Dermis microvascular lymphatic vessel endothelial cell (primary cell): ENCODE results near the gene GALNT18. TPM values are rescaled to one million over a fixed set of nuclear protein-coding genes. Genes with fewer than 3 reads are reported as not detected.

Source experiments
- DNase-seq, 2 donors: peaks; one replicate each; pipeline versions ENCODE4 v3.0.0 to v3.0.0-alpha.2; 2010; ENCODE audit warnings: low read depth in 2 of 2
- total RNA-seq: library from RNA; depleted of rRNA; stranded (reverse); fragments of >200 nt; gene quantifications from 2 replicates; pipeline ENCODE4 v1.2.1, GENCODE V29; 2014

Gene GALNT18
- total RNA-seq, 1 donor from 2014 or later: 81.3 TPM

GRCh38 chr11:11568651-11569229 is 53.1 kb downstream of the GALNT18 start:
- DNase-seq: no peak

DNA sequence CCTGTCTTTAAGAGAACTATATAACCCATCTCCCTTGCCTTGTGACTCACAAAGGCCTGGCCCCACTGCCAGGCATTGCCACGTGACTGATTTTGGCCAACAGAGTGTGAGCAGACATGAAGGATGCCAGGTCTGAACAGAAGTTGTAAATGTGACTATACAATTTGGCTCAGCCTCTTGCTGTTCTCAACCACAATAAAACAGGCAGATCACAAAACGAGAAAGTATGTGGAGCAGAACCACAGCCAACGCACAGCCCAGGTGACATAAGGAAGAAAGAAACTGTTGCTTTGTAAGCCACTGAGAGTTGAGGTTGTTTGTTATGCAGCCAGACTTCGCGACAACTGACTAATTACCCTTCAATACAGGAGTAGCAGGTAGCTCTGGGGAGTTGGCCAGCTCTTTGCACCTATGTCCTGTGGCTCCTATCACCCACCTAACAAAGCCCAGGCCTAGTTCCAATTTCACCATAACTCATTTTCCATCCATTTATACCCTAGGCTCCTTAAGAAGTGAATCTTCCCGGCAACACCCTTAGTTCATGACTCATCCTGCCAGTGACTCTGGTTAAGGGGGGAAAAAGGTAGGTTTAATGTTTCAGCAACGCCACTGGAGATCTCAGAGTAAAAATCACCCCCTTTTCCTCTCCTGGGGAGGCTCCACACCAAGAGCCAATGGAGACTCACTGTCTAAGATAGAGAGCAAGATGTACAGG is 53.7 kb downstream of the GALNT18 start:
- DNase-seq: no peak

GRCh38 chr11:11565636-11566035 is 56.2 kb downstream of the GALNT18 start:
- no peak for DNase-seq

DNA sequence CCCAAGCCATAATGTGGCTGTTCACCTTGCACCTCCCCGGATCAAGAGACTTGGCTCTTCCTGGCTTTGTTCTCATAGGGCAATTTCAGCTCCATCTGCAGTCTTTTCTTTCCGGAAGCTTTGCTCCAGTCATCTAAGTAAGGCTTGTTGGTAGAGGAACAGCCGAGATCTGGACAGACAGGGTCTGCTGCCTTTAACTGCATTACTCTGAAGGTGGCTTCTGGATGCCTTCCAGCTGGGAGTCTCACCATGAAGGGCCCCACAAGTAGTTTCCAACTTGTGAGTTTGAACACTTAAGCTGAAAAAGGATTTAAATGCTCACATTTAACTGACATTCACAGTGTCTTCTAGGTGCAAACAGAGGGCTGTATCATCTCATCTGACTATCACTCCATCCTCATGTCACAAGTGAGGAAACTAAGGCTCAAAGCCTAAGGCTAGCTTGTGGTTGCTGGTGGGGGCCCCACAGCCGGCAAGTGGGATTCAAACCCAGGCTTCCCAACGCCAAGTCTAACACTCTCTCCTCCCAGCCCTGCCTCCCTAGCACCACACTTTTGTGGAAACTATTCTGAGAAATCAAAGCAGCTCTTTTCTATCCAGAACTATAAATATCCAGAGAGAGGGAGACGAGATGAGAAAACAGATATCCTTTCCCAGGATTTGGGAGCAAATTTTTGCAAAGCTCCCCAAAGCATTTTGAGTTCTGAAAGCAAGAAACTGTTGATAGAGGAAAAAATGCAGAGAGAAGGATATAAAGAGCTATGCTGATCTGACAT is 58.4 kb downstream of the GALNT18 start:
- DNase-seq: no peak

- no peak for DNase-seq
These were observed 59.8 kb downstream of the GALNT18 start for GRCh38 chr11:11561991-11562390.

- DNase-seq: no peak
These were observed 63.0 kb downstream of the GALNT18 start for GRCh38 chr11:11558826-11559225.

DNA sequence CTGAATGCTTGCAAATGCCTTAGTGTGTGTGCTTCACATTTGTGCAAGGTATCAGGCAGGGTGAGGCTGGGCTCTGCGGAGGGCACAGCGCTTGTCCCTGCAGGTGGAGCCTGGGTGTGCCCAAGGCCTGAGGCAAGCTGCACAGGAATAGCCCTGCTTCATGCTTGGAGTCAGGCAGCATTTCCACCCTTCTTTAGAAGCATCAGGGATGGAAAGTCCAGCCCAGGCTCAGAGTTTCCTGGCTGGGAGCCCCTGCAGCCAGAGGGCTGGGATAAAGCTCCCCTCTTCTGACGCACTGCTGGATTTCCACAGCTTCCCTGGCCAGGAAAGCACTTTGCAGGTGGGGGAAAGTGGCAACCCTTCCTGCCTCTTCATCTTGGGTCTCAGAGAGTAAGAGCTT is 63.4 kb downstream of the GALNT18 start:
- no peak for DNase-seq

DNA sequence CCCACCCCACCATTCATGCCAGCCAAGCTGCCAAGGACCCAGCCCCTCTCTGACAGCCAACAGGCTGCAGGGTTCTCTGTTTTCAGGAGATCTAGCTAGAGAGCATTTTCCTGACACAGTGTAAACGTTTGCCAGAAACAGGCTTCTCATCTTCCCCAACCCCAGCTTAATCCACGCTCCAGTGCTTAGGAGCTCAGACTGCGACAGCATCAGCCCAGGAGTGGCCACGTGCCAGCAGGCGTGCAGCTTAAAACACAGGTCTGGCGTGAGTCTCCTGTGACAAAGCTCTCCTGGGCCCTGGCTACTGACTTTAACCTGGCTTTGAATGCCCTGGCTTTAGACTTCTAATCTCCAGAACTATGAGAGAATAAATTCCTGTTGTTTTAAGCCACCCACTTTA is 66.6 kb downstream of the GALNT18 start:
- DNase-seq: no peak

DNA sequence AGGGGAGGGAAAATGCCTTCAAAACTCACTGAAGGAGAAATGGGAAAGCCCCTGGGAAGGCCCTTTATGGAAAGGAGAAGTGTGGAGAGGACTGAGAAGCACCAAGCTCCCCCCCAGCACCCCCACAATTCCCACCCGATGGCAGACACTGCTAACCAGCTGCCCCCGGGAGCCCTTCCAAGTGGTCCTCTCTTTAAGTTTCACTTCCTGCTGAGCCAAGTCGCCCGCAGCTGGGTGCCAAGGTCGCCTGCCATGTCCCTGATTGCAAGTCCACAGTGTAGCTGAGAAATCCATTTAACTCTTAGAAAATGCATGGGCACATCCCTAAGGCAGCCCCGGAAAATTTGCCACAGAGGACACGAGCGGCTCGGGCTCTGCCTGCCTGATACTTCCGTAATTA is 68.2 kb downstream of the GALNT18 start:
- no peak for DNase-seq

DNA sequence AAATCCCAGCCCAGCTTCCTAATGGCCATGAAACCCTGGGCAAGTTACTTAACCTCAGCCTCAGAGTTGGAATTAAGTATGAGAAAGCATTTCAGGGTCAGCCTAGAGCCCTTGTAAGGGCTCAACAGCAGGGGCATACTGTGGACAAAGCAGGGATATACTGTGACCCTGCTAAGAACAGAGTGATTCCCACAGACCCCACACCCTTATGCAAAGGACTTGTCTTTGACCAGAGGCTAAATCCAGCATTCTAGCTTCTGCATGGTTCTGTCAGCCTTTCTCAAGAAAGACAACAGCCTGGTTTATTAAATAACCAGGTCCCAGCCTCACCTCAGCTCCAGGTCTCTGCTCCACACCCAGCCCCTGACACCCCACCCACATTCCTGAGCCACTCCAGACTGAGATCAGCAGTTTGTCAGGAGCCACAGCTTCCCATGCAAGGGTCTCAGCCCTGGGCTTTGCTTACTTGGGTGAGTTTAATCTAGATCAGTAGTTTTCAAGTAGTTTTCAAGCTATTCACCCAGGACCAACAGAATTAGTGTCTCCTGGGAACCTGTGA is 69.2 kb downstream of the GALNT18 start:
- no peak for DNase-seq

- DNase-seq: no peak
These were observed 71.3 kb downstream of the GALNT18 start for GRCh38 chr11:11550534-11550933.

DNA sequence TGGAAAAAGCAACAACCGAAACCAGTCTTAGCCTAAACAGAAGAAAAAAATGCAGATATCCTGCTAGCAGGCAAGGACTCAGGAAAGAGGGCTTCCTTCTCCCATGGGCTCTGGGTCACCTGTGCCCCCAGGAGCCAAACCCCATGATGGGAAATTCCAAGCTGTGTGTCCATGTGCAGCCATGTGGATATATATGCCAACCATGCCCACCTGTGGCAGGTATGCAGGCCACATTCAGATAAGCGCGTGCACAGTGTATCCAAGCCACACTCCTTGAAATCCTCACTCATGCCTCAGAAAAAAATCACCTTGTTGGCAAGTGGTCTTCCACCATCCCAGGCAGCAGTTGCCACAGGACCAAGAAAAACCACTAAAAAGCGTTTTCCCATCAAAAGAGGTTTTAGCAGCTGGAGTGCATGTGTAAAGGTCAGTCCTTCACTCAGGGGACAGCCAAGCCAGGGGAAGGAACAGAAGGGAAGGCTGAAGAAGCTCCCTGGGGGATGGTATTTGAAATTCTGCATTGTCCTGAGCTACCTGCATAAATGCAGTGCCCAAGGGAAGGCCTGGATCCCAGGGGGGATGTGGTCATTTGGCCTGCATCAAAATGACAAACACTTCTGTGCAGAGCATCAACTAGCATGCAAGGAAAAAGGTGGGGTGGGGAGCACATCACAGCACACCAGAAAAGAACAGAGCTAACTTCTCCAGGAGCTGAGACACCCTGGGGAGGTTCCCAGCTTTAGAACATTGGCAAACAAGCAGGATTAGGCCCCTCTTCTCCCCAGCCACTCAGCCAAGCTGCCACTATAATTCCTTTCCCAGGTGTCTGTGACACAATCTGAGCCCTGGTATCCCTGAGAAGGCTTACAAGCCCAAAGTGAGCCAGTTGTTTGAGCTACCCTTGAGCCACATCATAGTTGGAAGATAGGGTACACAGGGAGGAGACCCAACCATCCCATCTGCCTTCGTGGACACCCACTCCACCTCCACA is 76.2 kb downstream of the GALNT18 start:
- DNase-seq: no peak

GRCh38 chr11:11543656-11544055 is 78.1 kb downstream of the GALNT18 start:
- no peak for DNase-seq

DNA sequence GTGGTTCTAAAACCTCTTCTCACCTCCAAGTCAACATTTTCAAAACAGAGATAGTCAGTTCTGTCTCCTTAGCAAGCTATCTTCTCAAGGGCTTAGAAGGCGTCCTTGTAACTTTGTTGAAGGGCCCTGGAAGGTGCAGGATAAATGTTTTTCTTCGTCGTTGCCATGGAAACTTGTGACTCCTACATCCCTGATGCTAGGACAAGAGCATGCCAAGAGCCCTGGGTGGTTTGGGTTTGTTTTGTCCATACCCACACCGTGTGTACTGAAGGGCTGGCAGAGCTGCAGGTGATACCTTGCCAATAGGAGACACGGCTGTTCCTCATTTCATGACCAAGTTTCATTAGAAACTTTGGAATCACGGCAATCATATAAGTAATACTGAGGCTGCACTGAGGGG is 81.6 kb downstream of the GALNT18 start:
- no peak for DNase-seq

DNA sequence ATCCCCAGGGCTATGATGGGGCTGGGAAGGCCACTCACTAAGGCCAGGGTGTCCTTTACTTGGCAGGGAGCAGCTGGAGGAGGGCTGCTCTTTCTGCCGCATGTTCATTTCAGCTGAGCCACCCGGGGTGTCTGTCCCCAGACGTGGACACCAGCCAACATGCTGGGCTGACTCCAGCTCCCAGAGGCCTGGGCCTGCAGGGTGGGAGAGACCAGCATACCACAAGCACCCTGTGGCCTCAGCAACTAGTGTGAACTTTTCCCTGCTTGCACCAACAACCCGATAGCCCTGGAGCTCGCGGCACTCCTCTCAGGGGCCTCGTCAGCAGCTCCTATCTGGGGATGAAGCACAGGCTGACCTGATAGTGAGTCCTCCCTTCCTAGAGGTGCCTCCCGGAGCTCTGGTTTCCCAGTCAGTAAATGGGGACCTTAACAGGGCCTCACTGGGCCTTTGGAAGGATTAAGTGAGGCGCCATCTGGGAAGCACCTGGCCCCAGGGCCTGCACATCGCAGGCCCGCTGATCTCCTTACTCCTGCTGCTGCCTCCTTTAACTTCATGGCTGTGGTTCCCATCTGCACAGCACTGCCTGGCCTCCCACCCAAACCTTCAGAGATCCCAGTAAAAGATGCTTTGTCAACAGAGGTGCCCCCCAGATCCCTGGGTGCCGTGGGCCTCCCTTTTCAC is 83.4 kb downstream of the GALNT18 start:
- DNase-seq: no peak

DNA sequence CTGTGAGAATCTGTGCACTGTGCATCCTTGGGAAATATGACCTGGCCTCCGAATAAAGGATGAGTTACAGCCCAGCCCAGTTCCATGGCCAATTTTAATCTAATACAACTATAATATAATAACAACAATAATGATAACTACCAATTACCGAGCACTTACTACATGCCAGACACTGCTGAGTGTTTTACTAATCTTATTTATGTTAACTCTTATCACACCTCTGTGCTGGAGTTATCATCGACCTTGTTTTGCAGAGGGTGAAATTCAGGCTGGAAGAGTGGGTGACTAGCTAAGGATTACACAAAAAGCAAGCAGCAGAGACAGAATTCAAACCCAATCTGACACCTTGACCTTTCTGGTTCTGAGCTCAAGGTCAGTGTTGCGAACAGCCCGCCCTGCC is 83.9 kb downstream of the GALNT18 start:
- DNase-seq: no peak

DNA sequence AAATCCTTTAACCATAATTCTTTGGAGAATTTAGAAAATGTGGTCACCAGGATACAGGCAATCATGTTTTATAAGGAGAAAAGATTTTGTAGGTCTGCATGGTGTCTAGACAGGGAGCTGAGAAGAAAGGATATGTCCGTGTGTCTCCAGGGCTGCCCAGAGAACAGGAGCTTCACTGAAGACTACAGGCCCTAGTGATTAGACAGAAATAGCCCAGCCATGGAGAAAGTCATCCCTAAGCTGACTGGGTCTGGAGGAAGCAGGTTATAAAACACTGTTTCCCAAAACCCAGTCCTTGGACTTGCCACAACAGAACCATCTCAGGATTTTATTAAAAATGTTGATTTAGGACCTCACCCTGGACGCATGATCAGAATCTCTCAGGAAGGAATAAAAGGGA is 84.4 kb downstream of the GALNT18 start:
- DNase-seq: no peak

DNA sequence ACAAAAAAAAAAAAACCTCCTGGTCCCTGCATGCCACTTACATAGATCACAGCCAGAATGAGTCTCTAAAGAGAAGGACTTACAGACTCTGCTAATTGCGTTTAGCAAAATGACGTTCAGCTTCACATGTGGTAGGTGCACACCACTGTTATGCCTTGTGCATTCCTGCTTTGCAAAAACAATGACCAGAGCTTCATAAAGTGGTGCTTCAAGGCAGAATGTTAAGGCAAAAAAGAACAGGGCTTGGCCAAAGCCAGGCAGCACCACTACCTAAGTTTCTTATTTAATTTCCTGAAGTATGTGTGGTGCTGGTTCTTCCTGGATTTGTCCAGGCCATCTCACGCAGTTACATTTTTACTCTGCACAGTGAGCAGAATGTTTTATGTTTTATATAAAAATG is 85.2 kb downstream of the GALNT18 start:
- no peak for DNase-seq

DNA sequence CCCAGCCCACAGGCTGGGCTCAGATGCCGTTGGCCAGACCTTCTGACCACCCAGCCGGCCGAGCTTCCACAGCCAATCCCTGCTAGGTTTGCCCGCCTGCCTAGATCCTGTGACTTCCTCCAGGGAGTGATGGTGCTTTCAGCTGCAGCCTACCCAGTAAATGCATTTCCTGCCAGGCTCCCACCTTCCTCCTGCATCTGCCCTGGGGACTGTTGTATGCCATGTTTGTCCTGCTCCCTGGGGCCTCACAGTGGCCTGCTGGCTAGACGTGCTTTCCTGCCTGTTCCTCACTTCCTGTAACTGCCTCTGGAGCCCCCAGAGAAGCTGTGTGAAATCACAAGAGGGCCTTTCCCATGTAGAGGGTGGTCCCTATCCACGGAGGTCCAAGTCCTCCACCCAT is 86.2 kb downstream of the GALNT18 start:
- DNase-seq: peak; percentile 53 to 58

GRCh38 chr11:11534981-11535380 is 86.8 kb downstream of the GALNT18 start:
- DNase-seq: peak in 1 of 2 donors; percentile 11

GRCh38 chr11:11533751-11534150 is 88.1 kb downstream of the GALNT18 start:
- DNase-seq: no peak
